Heart left ventricle (tissue), 16 donors: Measurements from ENCODE around the gene GSTA2. TPM values are rescaled to one million over a fixed set of nuclear protein-coding genes. Genes with fewer than 3 reads are reported as not detected.

Experiments used
- ATAC-seq, 4 donors: fragments of 200-7000 bp; cut with Tn5 transposase; one replicate each; pipeline ENCODE4 v1.9.1; 2020 to 2022; ENCODE audit warnings: moderate library complexity in 4 of 4, mild to moderate bottlenecking in 3 of 4, moderate number of reproducible peaks in 1 of 4
- DNase-seq, 5 donors: peaks; one replicate each; pipeline ENCODE4 v3.0.0-alpha.2; 2020
- H3K27ac ChIP-seq, 12 donors: fragments of 200-600 bp; sonication (generic) in 4 of 12; one replicate each; pipeline versions ENCODE4 v1.5.0 to v1.8.0; 2016 to 2022; ENCODE audit warnings: mild to moderate bottlenecking in 2 of 12
- H3K27me3 ChIP-seq, 9 donors: fragments of 200-600 bp; sonication (generic) in 2 of 9; one replicate each; pipeline versions ENCODE4 v1.5.1 to v1.8.0; 2016 to 2022; ENCODE audit warnings: mild to moderate bottlenecking in 3 of 9
- H3K36me3 ChIP-seq, 9 donors: fragments of 200-600 bp; sonication (generic) in 2 of 9; one replicate each; pipeline versions ENCODE4 v1.5.0 to v1.8.0; 2018 to 2022; ENCODE audit warnings: mild to moderate bottlenecking in 2 of 9
- H3K4me1 ChIP-seq, 12 donors: fragments of 200-600 bp; sonication (generic) in 4 of 12; one replicate each; pipeline versions ENCODE4 v1.5.0 to v1.8.0; 2016 to 2022; ENCODE audit warnings: mild to moderate bottlenecking in 3 of 12
- H3K4me3 ChIP-seq, 12 donors: fragments of 200-600 bp; sonication (generic) in 4 of 12; one replicate each; pipeline versions ENCODE4 v1.5.0 to v1.8.0; 2017 to 2022; ENCODE audit warnings: mild to moderate bottlenecking in 9 of 12, moderate library complexity in 4 of 12
- H3K9me3 ChIP-seq, 12 donors: fragments of 200-600 bp; sonication (generic) in 4 of 12; one replicate each; pipeline versions ENCODE4 v1.5.0 to v1.8.0; 2016 to 2022; ENCODE audit warnings: mild to moderate bottlenecking in 1 of 12
- POLR2A ChIP-seq, 2 donors: fragments of 450-650 bp; IDR thresholded peaks; one replicate each; pipeline ENCODE4 v1.6.1; 2017; ENCODE audit warnings: antibody characterized with exemption in 2 of 2, mild to moderate bottlenecking in 2 of 2, moderate library complexity in 2 of 2
- WGBS, 4 donors: extraction: QIAGEN DNeasy Blood & Tissue Kit in 2 of 4; methylation state at CpG; one replicate each; pipeline versions ENCODE4 v1.1.5 to v1.1.7; 2013 to 2018; 5-methylcytosine and 5-hydroxymethylcytosine counted together
- intact Hi-C, 10 donors: fragments of 100-400 bp; cut with DNase I; formaldehyde crosslinking; loops; one replicate each; pipeline versions ENCODE4 v1.11.1 to v1.14.2; 2022
- polyA plus RNA-seq, 2 donors: library from polyadenylated mRNA; stranded (reverse); fragments of 200-250 nt; gene quantifications; one replicate each; pipeline ENCODE4 v1.2.3, GENCODE V29; 2013
- total RNA-seq, 9 donors: library from RNA; depleted of rRNA in 2 of 9; stranded (reverse); fragments of >200 nt in 2 of 9; fragmentation: NEBNext Ultra II Directional in 3 of 9; extraction: Animal tissue kit (Norgen Biotek cat#: 25700) in 3 of 9; gene quantifications; one replicate each; pipeline versions ENCODE4 v1.1.0 to v1.2.4, GENCODE V29; 2016 to 2023
- TF ChIP-seq, protein P1 (sequence below), 12 donors: fragments of 200-600 bp; sonication (generic) in 4 of 12; IDR thresholded peaks; one replicate each; pipeline versions ENCODE4 v1.5.0 to v1.8.0; 2018 to 2022; ENCODE audit warnings: antibody characterized with exemption in 12 of 12, mild to moderate bottlenecking in 5 of 12
- donor health status: ischemic (EF 13 %, LVEDD 7.1; RV severe dilation, severe dysfunction).
- donor health status: healthy with polysubstance abuse.
- donor health status: DM: no; HTN: yes; CAD: no.
- donor health status: DM: no; HTN: no; CAD: no.
- donor health status: ischemic (EF 25% LVEDD 6.9; RV normal size, moderate dysfunction).
- donor health status: ischemic (EF 25% LVEDD 5.7; RV mildly dilated, moderate dysfunction).
- donor health status: healthy.
- donor health status: DM: yes; HTN: yes; CAD: no.
- donor health status: ischemic (EF 35%, LVEDD 5.7; RV mildly dilated, moderate dysfunction).
- donor health status: nonischemic (EF 11% LVEDD 7.7; RV severe dilation, severe dysfunction).
- donor health status: DM: yes; HTN: yes; CAD: no.
- donor health status: PGD.
- donor health status: ischemic (EF 29% LVEDD 5.4; RV normal size, mild dysfunction).
- donor health status: nonischemic (EF 23%, LVEDD 6.1; RV moderate dilation, normal function).

GSTA2 gene
- total and polyA plus RNA-seq, 11 donors = not detected

DNA sequence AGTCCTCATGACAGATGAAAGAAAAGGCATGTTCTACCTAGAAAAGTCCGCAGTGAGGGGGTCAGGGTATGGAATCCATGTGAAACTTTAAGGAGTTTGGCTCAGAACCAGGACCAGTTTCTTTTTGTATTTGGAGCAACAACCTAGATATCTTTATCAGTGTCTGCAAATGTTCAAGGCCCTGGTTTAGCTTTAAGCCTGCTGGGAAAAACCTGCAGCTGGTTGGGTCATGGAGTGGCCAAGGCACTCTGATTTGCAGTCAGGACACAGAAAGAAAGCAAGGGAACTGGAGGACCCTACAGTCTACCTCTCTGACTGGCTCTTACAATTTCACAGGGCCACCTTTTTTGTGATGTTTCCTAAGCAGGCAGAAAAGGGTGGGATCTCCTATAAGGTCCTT lies 33.7 kb downstream of the GSTA2 start:
- Histone ChIP-seq H3K36me3 (no peaks in the 10 kb centered on the region), H3K4me1 (peaks cover 0 to 4% (median 0%) of the 10 kb centered on the region in 12 donors), H3K27me3 (no peaks in the 10 kb centered on the region), H3K27ac (no peak overlapping the region), H3K4me3 (no peak overlapping the region), H3K9me3 (no peaks in the 10 kb centered on the region)
- DNase-seq = no peak
- intact Hi-C loops = no loop called here
- 78 to 93% (median 89%) methylated on average over 1 of the region's 1 CpG for WGBS, 4 donors
- ATAC-seq = no peak
- TF ChIP-seq POLR2A (IDR thresholded peaks at IDR 0.05) = no peak
- TF ChIP-seq, protein P1, sequence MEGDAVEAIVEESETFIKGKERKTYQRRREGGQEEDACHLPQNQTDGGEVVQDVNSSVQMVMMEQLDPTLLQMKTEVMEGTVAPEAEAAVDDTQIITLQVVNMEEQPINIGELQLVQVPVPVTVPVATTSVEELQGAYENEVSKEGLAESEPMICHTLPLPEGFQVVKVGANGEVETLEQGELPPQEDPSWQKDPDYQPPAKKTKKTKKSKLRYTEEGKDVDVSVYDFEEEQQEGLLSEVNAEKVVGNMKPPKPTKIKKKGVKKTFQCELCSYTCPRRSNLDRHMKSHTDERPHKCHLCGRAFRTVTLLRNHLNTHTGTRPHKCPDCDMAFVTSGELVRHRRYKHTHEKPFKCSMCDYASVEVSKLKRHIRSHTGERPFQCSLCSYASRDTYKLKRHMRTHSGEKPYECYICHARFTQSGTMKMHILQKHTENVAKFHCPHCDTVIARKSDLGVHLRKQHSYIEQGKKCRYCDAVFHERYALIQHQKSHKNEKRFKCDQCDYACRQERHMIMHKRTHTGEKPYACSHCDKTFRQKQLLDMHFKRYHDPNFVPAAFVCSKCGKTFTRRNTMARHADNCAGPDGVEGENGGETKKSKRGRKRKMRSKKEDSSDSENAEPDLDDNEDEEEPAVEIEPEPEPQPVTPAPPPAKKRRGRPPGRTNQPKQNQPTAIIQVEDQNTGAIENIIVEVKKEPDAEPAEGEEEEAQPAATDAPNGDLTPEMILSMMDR (IDR thresholded peaks at IDR 0.05) = no peak

DNA sequence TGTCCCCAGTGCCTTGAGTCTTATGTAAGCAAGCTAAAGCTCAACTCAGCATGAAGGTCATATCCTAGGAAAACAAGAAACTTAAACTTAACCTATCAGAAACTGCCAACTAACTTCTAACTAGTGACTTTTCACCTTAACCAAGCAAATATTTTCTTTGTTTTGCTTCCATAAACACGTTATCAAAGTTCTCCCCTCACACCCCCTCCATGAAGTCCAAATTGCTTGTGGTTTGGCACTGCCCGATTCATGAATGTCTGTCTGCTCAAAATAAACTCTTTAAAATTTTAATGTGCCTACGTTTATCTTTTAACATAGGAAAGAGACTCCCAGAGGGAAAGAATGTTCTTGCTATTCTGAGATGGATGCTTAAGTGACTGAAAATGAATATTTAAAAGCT lies 34.9 kb downstream of the GSTA2 start:
- peaks cover 0 to 4% (median 0%) of the 10 kb centered on the region in 12 donors for H3K4me1 ChIP-seq
- H3K27ac ChIP-seq = peak overlapping the region in 1 of 12 donors; percentile 64
- no peak overlapping the region for H3K4me3 ChIP-seq
- TF ChIP-seq, protein P1 (IDR thresholded peaks at IDR 0.05) = no peak
- TF ChIP-seq POLR2A (IDR thresholded peaks at IDR 0.05) = no peak
- DNase-seq (no peak), ATAC-seq (no peak)
- no peaks in the 10 kb centered on the region for H3K36me3 ChIP-seq
- no peaks in the 10 kb centered on the region for H3K27me3 ChIP-seq
- intact Hi-C loops = no loop called here
- H3K9me3 ChIP-seq = no peaks in the 10 kb centered on the region
- 42 to 65% (median 46%) methylated on average over 3 of the region's 3 CpGs for WGBS, 4 donors

DNA sequence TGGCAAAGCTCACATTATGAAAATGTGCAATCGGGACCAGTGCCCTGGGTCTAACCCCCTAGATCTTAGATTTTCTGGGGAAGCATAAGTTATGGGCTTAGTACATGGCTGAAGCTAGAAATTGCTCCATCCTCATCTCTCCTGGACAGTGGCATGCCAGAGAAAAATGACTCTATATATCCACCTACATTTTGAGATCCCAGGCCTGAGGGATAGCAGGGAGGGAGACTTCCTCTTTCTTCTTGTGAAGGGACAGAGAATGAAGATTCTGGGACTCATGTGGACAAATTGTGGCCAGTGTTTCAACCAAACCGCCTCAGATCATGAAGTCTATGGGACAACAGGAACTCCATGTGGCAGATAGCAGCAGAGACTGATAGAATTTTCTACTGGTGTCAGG lies 35.4 kb downstream of the GSTA2 start:
- TF ChIP-seq, protein P1 (IDR thresholded peaks at IDR 0.05) = no peak
- TF ChIP-seq POLR2A (IDR thresholded peaks at IDR 0.05) = no peak
- H3K36me3 ChIP-seq = no peaks in the 10 kb centered on the region
- DNase-seq (no peak), ATAC-seq (no peak)
- H3K4me3 ChIP-seq = no peak overlapping the region
- no peaks in the 10 kb centered on the region for H3K27me3 ChIP-seq
- H3K27ac ChIP-seq = peak overlapping the region in 1 of 12 donors; percentile 64
- H3K9me3 ChIP-seq = no peaks in the 10 kb centered on the region
- WGBS, 4 donors = 83 to 88% (median 87%) methylated on average over 2 of the region's 2 CpGs
- intact Hi-C loops = no loop called here
- H3K4me1 ChIP-seq = peaks cover 0 to 4% (median 0%) of the 10 kb centered on the region in 12 donors

DNA sequence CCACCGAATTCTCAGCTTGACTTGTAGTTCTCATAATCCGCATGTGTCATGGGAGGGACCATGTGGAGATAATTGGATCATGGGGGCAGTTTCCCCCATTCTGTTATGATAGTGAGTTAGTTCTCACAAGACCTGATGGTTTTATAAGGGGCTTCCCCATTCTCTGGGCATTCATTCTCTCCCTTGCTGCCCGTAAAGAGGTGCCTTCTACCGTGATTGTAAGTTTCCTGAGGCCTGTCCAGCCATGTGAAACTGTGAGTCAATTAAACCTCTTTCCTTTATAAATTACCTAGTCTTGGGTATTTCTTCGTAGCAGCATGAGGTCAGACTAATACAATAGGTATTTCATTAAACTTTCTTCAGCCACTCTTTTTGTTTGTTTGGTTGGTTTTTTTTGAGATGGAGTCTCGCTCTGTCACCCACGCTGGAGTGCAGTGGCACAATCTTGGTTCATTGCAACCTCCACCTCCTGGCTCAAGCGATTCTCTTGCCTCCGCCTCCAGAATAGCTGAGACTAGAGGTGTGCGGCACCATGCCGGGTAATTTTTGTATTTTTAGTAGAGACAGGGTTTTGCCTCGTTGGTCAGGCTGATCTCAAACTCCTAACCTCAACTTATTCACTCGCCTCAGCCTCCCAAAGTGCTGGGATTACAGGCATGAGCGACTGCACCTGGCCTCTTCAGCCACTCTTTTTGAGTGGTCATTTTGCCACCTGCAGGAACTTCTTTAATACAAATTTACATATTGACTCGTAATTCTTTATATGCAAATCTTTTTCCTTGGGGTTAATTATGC lies 36.3 kb downstream of the GSTA2 start:
- ATAC-seq (no peak), DNase-seq (no peak)
- WGBS, 4 donors = 86 to 91% (median 89%) methylated on average over 15 of the region's 15 CpGs
- H3K4me1 ChIP-seq = peaks cover 0 to 4% (median 0%) of the 10 kb centered on the region in 12 donors
- H3K27me3 ChIP-seq = no peaks in the 10 kb centered on the region
- intact Hi-C loops = no loop called here
- no peaks in the 10 kb centered on the region for H3K9me3 ChIP-seq
- no peaks in the 10 kb centered on the region for H3K36me3 ChIP-seq
- no peak overlapping the region for H3K4me3 ChIP-seq
- H3K27ac ChIP-seq = no peak overlapping the region
- TF ChIP-seq, protein P1 (IDR thresholded peaks at IDR 0.05) = no peak
- no peak for TF ChIP-seq POLR2A (IDR thresholded peaks at IDR 0.05)
